Gastrocnemius medialis (tissue), 4 donors: ENCODE results near the gene MUC2.

Experiments
- CTCF ChIP-seq, 5 experiments: fragments of 450-650 bp in 3 of 5; fragments of 200-600 bp in 2 of 5; sonication (generic) in 2 of 5; IDR thresholded peaks in 4 of 5; conservative IDR thresholded peaks in 1 of 5; 1 replicate in 4 of 5; 2 replicates in 1 of 5; pipeline ENCODE4 v1.5.1; 2016 to 2019; ENCODE audit warnings: antibody characterized with exemption in 5 of 5, mild to moderate bottlenecking in 3 of 5, moderate library complexity in 3 of 5
- POLR2A ChIP-seq, 2 donors: fragments of 450-650 bp; IDR thresholded peaks; one replicate each; pipeline ENCODE4 v1.6.1; 2017; ENCODE audit warnings: antibody characterized with exemption in 2 of 2, mild to moderate bottlenecking in 2 of 2, moderate library complexity in 2 of 2

DNA sequence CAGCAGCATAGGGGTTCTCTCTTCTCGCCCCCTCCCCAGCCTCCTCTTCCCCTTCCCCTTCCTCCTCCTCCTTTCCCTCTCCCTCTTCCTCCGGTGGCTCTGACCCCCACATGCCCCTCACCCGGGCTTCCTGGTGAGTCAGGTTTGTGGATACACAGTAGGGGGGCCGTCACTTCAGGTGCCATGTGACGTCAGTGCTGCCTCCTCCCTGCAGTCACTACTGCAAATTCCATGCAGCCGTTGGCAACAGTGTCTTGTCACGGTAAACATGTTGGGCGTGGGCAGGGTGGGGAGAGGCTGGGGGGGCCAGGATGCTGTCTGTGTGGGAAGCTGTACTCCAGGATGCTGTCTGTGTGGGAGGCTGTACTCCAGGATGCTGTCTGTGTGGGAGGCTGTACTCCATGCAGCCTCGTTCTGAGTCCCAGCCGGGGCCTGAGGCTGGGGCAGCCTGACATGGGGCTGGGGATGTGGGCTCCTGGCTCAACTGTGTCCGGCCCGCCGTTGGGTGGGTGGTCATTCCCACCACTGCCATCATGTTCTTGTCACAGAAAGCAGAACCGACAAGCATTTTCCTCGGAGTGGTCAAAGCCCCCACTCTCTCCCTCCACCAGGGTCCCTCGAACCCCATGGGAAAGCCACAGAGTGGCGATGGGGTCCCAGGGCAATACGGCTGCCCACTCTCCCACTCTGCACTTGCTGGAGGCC lies 2.4 kb upstream of the MUC2 start:
- TF ChIP-seq POLR2A (IDR thresholded peaks at IDR 0.05) (no peak), CTCF (IDR thresholded peaks at IDR 0.05 in 4 of 5, conservative IDR thresholded peaks at IDR 0.05 in 1 of 5) (no peak)
